Tibial nerve (tissue), 3 donors: ENCODE results near the gene PRRT4.

Experiments used
- POLR2A ChIP-seq, 2 donors: fragments of 450-650 bp; IDR thresholded peaks; one replicate each; pipeline ENCODE4 v1.6.1; 2017; ENCODE audit warnings: antibody characterized with exemption in 2 of 2, mild to moderate bottlenecking in 2 of 2, moderate library complexity in 2 of 2
- TF ChIP-seq, protein P1 (sequence below), 5 experiments: fragments of 200-600 bp in 3 of 5; fragments of 450-650 bp in 2 of 5; sonication (generic) in 3 of 5; IDR thresholded peaks; one replicate each; pipeline ENCODE4 v1.5.1; 2016 to 2019; ENCODE audit warnings: antibody characterized with exemption in 5 of 5, mild to moderate bottlenecking in 3 of 5, moderate library complexity in 2 of 5

DNA sequence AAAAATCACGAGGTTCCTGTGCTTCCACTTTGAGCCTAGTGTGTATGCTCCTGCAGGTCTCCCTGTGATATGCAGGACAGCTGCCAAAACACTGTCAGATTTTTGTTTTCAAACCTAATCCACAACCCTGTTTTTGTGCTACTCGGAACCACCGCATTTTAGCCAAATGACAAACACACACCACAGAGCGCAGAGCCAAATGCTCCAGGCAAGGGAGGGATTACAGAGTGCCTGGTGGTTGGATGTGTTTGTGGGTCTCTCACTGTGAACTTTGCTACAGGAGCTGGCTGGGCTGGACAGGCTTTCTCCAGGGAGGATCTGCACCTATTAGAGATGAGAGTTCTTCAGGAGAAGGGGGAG, 12.0 kb downstream of the PRRT4 start:
- TF ChIP-seq, protein P1, sequence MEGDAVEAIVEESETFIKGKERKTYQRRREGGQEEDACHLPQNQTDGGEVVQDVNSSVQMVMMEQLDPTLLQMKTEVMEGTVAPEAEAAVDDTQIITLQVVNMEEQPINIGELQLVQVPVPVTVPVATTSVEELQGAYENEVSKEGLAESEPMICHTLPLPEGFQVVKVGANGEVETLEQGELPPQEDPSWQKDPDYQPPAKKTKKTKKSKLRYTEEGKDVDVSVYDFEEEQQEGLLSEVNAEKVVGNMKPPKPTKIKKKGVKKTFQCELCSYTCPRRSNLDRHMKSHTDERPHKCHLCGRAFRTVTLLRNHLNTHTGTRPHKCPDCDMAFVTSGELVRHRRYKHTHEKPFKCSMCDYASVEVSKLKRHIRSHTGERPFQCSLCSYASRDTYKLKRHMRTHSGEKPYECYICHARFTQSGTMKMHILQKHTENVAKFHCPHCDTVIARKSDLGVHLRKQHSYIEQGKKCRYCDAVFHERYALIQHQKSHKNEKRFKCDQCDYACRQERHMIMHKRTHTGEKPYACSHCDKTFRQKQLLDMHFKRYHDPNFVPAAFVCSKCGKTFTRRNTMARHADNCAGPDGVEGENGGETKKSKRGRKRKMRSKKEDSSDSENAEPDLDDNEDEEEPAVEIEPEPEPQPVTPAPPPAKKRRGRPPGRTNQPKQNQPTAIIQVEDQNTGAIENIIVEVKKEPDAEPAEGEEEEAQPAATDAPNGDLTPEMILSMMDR (IDR thresholded peaks at IDR 0.05): no peak
- no peak for TF ChIP-seq POLR2A (IDR thresholded peaks at IDR 0.05)
